CD4-positive, CD25-positive, alpha-beta regulatory T cell (primary cell): ENCODE data around the gene C6. TPM values are rescaled to one million over a fixed set of nuclear protein-coding genes. Genes with fewer than 3 reads are reported as not detected.

Source experiments
- ATAC-seq, 2 donors: fragments of 150-1000 bp; cut with Tn5 transposase; one replicate each; pipeline ENCODE4 v1.10.0; 2021; ENCODE audit warnings: low read depth in 2 of 2, moderate number of reproducible peaks in 2 of 2, moderate library complexity in 1 of 2
- DNase-seq, 3 donors: peaks; one replicate each; pipeline versions ENCODE4 v3.0.0 to v3.0.0-alpha.2; 2012 to 2022; ENCODE audit warnings: mixed read lengths in 1 of 3
- H3K27ac ChIP-seq: one replicate; pipeline ENCODE4 v1.7.0; 2013; ENCODE audit warnings: mild to moderate bottlenecking, low read length; ENCODE audit not compliant: insufficient read depth, poor library complexity, severe bottlenecking
- H3K27me3 ChIP-seq: one replicate; pipeline ENCODE4 v1.7.0; 2013; ENCODE audit warnings: low read length; ENCODE audit not compliant: control insufficient read depth, insufficient read depth
- H3K36me3 ChIP-seq: one replicate; pipeline ENCODE4 v1.7.0; 2013; ENCODE audit warnings: mild to moderate bottlenecking, low read length, moderate library complexity; ENCODE audit not compliant: control insufficient read depth, insufficient read depth
- H3K4me1 ChIP-seq: 2 replicates; pipeline ENCODE4 v1.7.0; 2013; ENCODE audit warnings: mild to moderate bottlenecking, low read length; ENCODE audit not compliant: insufficient read depth, control insufficient read depth, poor library complexity, severe bottlenecking
- H3K4me3 ChIP-seq: one replicate; pipeline ENCODE4 v1.7.0; 2013; ENCODE audit warnings: low read depth, mild to moderate bottlenecking, low read length, moderate library complexity
- H3K9me3 ChIP-seq, 2 experiments: 1 replicate in 1 of 2; 2 replicates in 1 of 2; pipeline ENCODE4 v1.7.0; 2013; ENCODE audit warnings: low read length in 2 of 2, mild to moderate bottlenecking in 1 of 2, moderate library complexity in 1 of 2; ENCODE audit not compliant: control insufficient read depth in 2 of 2
- H3K27ac Mint-ChIP-seq, 3 donors: one replicate each; pipeline ENCODE4 v1.8.0; 2020 to 2022; ENCODE audit warnings: mild to moderate bottlenecking in 3 of 3, mixed read lengths in 3 of 3, moderate library complexity in 2 of 3
- H3K27me3 Mint-ChIP-seq: one replicate; pipeline ENCODE4 v1.8.0; 2022; ENCODE audit warnings: mild to moderate bottlenecking, mixed read lengths
- H3K36me3 Mint-ChIP-seq: one replicate; pipeline ENCODE4 v1.8.0; 2020; ENCODE audit warnings: mixed read lengths
- H3K4me1 Mint-ChIP-seq, 4 donors: one replicate each; pipeline ENCODE4 v1.8.0; 2020 to 2022; ENCODE audit warnings: mixed read lengths in 4 of 4, mild to moderate bottlenecking in 1 of 4
- H3K4me3 Mint-ChIP-seq, 4 donors: one replicate each; pipeline ENCODE4 v1.8.0; 2020 to 2022; ENCODE audit warnings: mild to moderate bottlenecking in 4 of 4, mixed read lengths in 4 of 4, moderate library complexity in 3 of 4
- H3K9me3 Mint-ChIP-seq, 7 donors: one replicate each; pipeline ENCODE4 v1.8.0; 2020 to 2022; ENCODE audit warnings: mixed read lengths in 7 of 7, mild to moderate bottlenecking in 3 of 7, moderate library complexity in 2 of 7
- polyA plus RNA-seq, 4 donors: library from polyadenylated mRNA; unstranded; fragments of 300-500 nt; fragmentation: Illumina TruSeq; gene quantifications; one replicate each; pipeline ENCODE4 v1.2.3, GENCODE V29; 2021
- total RNA-seq: library from RNA; stranded (reverse); gene quantifications from one replicate; pipeline ENCODE4 v1.2.3, GENCODE V29; 2022

Gene C6
- total and polyA plus RNA-seq, 5 donors from 2014 or later = not detected

- Mint-ChIP-seq H3K4me3 (no peak overlapping the region), H3K4me1 (no peaks in the 10 kb centered on the region), H3K27ac (no peak overlapping the region), H3K36me3 (no peaks in the 10 kb centered on the region), H3K9me3 (peaks cover 0 to 11% (median 0%) of the 10 kb centered on the region in 7 donors), H3K27me3 (no peaks in the 10 kb centered on the region)
- ATAC-seq (no peak), DNase-seq (no peak)
- Histone ChIP-seq H3K27me3 (no peaks in the 10 kb centered on the region), H3K4me1 (no peaks in the 10 kb centered on the region), H3K27ac (no peak overlapping the region), H3K4me3 (no peak overlapping the region), H3K9me3 (no peaks in the 10 kb centered on the region), H3K36me3 (no peaks in the 10 kb centered on the region)
Measured at GRCh38 chr5:41148448-41148847, 64.9 kb downstream of the C6 start.

- Mint-ChIP-seq H3K4me3 (no peak overlapping the region), H3K27ac (no peak overlapping the region), H3K36me3 (no peaks in the 10 kb centered on the region), H3K4me1 (no peaks in the 10 kb centered on the region), H3K27me3 (no peaks in the 10 kb centered on the region), H3K9me3 (peaks cover 0 to 2% (median 0%) of the 10 kb centered on the region in 7 donors)
- no peak overlapping the region for H3K27ac ChIP-seq
- DNase-seq = no peak
- ATAC-seq = no peak
- no peaks in the 10 kb centered on the region for H3K9me3 ChIP-seq
- no peak overlapping the region for H3K4me3 ChIP-seq
- H3K36me3 ChIP-seq = no peaks in the 10 kb centered on the region
- no peaks in the 10 kb centered on the region for H3K27me3 ChIP-seq
- no peaks in the 10 kb centered on the region for H3K4me1 ChIP-seq
Measured at GRCh38 chr5:41145306-41145705, 68.0 kb downstream of the C6 start.

GRCh38 chr5:41143131-41143901 is 70.0 kb downstream of the C6 start:
- ATAC-seq (no peak), DNase-seq (no peak)
- Histone ChIP-seq H3K36me3 (no peaks in the 10 kb centered on the region), H3K4me1 (no peaks in the 10 kb centered on the region), H3K4me3 (no peak overlapping the region), H3K9me3 (no peaks in the 10 kb centered on the region), H3K27me3 (no peaks in the 10 kb centered on the region), H3K27ac (no peak overlapping the region)
- Mint-ChIP-seq H3K4me3 (no peak overlapping the region), H3K27me3 (no peaks in the 10 kb centered on the region), H3K4me1 (no peaks in the 10 kb centered on the region), H3K27ac (no peak overlapping the region), H3K36me3 (no peaks in the 10 kb centered on the region), H3K9me3 (peaks cover 0 to 4% (median 0%) of the 10 kb centered on the region in 7 donors)

GRCh38 chr5:41127967-41128690 is 85.2 kb downstream of the C6 start:
- no peak overlapping the region for H3K4me3 ChIP-seq
- H3K4me3 Mint-ChIP-seq = no peak overlapping the region
- no peak for DNase-seq
- peaks cover 0 to 5% (median 0%) of the 10 kb centered on the region in 7 donors for H3K9me3 Mint-ChIP-seq
- no peak overlapping the region for H3K27ac Mint-ChIP-seq
- no peaks in the 10 kb centered on the region for H3K9me3 ChIP-seq
- H3K36me3 ChIP-seq = no peaks in the 10 kb centered on the region
- ATAC-seq = no peak
- no peaks in the 10 kb centered on the region for H3K4me1 ChIP-seq
- H3K27me3 Mint-ChIP-seq = no peaks in the 10 kb centered on the region
- no peaks in the 10 kb centered on the region for H3K4me1 Mint-ChIP-seq
- H3K36me3 Mint-ChIP-seq = no peaks in the 10 kb centered on the region
- no peaks in the 10 kb centered on the region for H3K27me3 ChIP-seq
- no peak overlapping the region for H3K27ac ChIP-seq

GRCh38 chr5:41122459-41122858 is 90.9 kb downstream of the C6 start:
- Histone ChIP-seq H3K36me3 (no peaks in the 10 kb centered on the region), H3K27ac (no peak overlapping the region), H3K9me3 (no peaks in the 10 kb centered on the region), H3K4me1 (no peaks in the 10 kb centered on the region), H3K27me3 (no peaks in the 10 kb centered on the region), H3K4me3 (no peak overlapping the region)
- Mint-ChIP-seq H3K36me3 (no peaks in the 10 kb centered on the region), H3K4me3 (no peak overlapping the region), H3K27ac (no peak overlapping the region), H3K9me3 (peaks cover 0 to 5% (median 2%) of the 10 kb centered on the region in 7 donors), H3K27me3 (no peaks in the 10 kb centered on the region), H3K4me1 (no peaks in the 10 kb centered on the region)
- DNase-seq (no peak), ATAC-seq (no peak)

GRCh38 chr5:41120600-41120999 is 92.7 kb downstream of the C6 start:
- DNase-seq = no peak
- Mint-ChIP-seq H3K9me3 (peaks cover 0 to 5% (median 2%) of the 10 kb centered on the region in 7 donors), H3K27me3 (no peaks in the 10 kb centered on the region)

GRCh38 chr5:41118177-41118576 is 95.2 kb downstream of the C6 start:
- DNase-seq (no peak), ATAC-seq (no peak)
- no peak overlapping the region for H3K27ac Mint-ChIP-seq
- H3K4me1 Mint-ChIP-seq = no peaks in the 10 kb centered on the region
- no peak overlapping the region for H3K4me3 ChIP-seq
- H3K27ac ChIP-seq = no peak overlapping the region
- H3K36me3 Mint-ChIP-seq = no peaks in the 10 kb centered on the region
- no peaks in the 10 kb centered on the region for H3K27me3 Mint-ChIP-seq
- H3K4me1 ChIP-seq = no peaks in the 10 kb centered on the region
- no peaks in the 10 kb centered on the region for H3K27me3 ChIP-seq
- no peak overlapping the region for H3K4me3 Mint-ChIP-seq
- no peaks in the 10 kb centered on the region for H3K9me3 ChIP-seq
- no peaks in the 10 kb centered on the region for H3K36me3 ChIP-seq
- peaks cover 0 to 5% (median 2%) of the 10 kb centered on the region in 7 donors for H3K9me3 Mint-ChIP-seq

More at GRCh38 chr5:41120600-41120999, 92.7 kb downstream of the C6 start:
- Histone ChIP-seq H3K27me3 (no peaks in the 10 kb centered on the region), H3K36me3 (no peaks in the 10 kb centered on the region), H3K27ac (no peak overlapping the region), H3K9me3 (no peaks in the 10 kb centered on the region), H3K4me3 (no peak overlapping the region), H3K4me1 (no peaks in the 10 kb centered on the region)
- Mint-ChIP-seq H3K36me3 (no peaks in the 10 kb centered on the region), H3K27ac (no peak overlapping the region), H3K4me1 (no peaks in the 10 kb centered on the region), H3K4me3 (no peak overlapping the region)
- ATAC-seq = no peak
